HG03520 (cell line): ENCODE results near the gene C1orf50.
A peak's percentile ranks its signal among the peaks of the same experiment; 100 is the strongest.
"Not testable (repeated sequence)": the region's sequence is repeated elsewhere in the genome, so short reads cannot be mapped to it uniquely, and the experiment has no call there.

Source experiments
- ATAC-seq: cut with Tn5 transposase; IDR thresholded peaks from one replicate; pipeline ENCODE4 v1.9.1; 2021; ENCODE audit warnings: mild to moderate bottlenecking, moderate library complexity; ENCODE audit not compliant: unreplicated experiment

C1orf50 gene

DNA sequence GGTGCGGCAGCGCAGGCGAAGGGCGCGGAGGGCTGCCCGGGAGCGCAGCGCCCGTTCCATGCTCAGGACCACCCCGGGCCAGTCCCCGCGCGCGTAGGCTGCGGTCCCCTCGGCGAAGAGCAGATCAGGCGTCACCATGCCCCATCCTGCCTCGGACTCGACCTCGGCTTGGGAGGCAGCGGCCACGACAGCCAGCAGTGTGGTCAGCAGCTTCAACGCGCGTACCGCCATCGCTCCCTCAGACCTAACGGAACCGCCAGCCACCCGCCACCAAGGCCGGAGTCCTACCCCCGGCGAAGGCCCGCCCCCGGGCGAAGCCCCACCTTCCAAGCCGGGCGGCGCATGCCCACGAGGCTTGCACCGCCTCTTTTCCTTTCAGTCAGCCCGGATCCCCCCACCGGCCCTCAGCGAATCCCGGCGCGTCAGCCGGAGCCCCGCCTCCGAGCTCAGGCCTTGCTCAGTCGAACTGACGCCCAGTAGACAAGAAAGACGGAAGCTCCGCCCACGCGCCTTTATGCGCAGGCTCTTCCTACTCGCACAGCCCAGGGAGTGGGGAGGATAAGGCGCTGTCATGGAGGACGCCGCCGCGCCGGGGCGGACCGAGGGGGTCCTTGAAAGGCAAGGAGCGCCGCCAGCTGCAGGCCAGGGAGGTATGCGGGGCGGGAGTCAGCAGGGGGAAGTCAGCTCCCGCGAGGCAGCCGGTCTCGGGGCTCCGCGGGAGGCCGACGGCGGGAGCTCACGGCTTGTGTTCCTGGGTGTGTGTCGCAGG, at the start of gene C1orf50, which contains the start of gene P3H1:
Gene C1orf50, plus strand, starts transcription at position 509 of the 769 bp plus-strand sequence. Its CDS starts 63 bp downstream, at position 572.
Gene P3H1, minus strand, starts transcription at position 288 of the 769 bp plus-strand sequence. Its CDS starts 57 bp downstream, at position 231.
- ATAC-seq: peak; percentile 89

- ATAC-seq: no peak
Measured at GRCh38 chr1:42720868-42721267, 46.2 kb upstream of the C1orf50 start.

DNA sequence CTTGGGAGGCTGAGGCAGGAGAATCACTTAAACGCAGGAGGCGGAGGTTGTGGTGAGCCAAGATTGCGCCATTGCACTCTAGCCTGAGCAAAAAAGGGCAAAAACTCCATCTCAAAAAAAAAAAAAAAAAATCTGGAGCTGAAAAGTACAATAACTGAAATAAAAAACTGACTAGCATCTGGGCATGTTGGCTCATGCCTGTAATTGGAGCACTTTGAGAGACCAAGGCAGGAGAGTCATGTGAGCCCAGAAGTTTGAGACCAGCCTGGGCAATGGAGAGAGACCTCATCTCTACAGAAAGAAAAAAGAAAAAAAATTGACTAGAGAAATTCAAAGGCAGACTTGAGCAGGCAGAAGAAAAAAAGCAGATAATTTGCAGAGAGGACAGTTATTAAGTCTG, 45.1 kb upstream of the C1orf50 start:
- ATAC-seq: no peak

DNA sequence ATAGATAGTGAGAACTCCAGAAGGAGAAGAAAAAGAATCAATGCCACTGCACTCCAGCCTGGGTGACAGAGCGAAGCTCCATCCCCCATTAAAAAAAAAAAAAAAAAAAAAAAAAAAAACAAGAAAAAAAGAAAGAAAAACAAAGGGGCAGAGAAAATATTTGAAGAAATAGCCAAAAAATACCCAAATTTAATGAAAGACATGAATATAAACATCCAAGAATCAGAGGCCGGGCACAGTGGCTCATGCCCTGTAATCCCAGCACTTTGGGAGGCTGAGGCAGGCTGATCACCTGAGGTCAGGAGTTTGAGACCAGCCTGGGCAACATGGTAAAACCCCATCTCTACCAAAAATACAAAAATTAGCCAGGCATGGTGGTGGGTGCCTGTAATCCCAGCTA, 44.6 kb upstream of the C1orf50 start:
- not testable (repeated sequence) for ATAC-seq

DNA sequence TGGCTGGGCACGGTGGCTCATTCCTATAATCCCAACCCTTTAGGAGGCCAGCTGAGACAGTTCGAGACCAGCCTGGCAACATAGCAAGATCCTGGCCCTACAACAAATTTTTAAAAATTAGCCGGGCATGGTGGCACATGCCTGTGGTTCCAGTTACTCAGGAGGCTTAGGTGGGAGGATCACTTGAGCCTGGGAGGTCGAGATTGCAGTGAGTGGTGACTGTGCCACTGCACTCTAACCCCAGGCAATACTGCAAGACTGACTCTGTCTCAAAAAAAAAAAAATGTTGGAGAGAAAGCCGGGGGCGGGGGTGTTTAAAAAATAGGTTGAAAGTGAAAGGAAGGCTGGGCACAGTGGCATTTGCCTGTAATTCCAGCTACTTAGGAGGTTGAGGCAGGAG, 43.5 kb upstream of the C1orf50 start:
- no peak for ATAC-seq

GRCh38 chr1:42725820-42726219, 41.2 kb upstream of the C1orf50 start:
- not testable (repeated sequence) for ATAC-seq

DNA sequence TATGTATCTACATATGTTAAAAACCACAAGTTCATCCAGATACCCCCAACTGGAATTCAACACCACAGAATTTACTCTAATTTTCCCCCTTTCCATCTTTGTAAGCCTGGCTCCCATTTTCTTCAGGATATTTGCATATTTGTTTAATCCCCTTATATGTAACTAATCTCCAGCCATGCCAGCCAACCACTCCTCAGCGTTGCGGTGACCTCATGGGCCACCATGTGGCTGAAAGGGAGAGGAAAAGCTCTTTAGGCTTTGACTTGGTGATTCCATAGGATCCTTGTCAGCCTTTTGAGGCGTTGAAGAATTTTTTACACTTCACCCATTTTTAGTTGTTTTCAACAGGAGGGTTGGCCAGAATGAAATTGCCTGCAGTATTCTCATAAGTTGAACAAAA, 37.0 kb upstream of the C1orf50 start:
- no peak for ATAC-seq

DNA sequence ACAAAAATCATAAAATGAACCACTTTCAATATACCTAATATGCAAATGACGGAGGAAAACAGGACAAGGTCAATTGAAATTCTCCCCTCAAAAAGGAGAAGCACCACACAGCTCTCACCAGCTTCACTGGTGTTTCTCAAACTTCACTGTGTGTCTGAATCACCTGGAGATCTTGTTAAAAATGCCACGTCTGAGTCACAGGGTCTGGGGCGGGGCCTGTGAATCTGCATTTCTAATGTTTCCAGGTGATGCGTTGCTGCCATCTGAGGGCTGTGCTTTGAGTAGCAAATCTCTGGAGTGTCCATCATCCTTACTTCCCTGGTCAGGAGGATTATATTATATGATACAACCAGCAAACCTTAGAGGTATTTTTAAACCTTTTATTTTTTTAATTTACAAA, 36.1 kb upstream of the C1orf50 start:
- ATAC-seq: no peak

DNA sequence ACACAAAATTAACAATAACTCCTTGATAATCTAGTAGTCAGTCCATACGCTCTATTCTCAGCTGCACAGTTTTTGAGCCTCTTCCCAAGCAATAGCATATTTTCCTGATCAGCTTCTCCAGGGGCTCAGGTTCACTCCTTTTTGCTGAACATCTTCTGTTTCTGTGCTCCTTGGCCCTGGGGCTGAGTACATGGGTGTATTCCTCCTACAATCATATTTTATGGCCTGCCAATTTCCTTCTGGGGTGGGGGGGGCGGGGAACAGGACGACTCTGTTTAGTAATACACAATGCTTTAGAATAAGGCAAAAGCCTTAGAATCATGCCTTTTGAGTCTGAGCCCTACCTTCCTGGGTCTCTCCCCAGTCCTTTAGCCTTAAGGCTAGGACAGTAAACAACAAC, 35.5 kb upstream of the C1orf50 start:
- ATAC-seq: no peak

GRCh38 chr1:42732126-42732680, 34.8 kb upstream of the C1orf50 start:
- ATAC-seq: no peak

DNA sequence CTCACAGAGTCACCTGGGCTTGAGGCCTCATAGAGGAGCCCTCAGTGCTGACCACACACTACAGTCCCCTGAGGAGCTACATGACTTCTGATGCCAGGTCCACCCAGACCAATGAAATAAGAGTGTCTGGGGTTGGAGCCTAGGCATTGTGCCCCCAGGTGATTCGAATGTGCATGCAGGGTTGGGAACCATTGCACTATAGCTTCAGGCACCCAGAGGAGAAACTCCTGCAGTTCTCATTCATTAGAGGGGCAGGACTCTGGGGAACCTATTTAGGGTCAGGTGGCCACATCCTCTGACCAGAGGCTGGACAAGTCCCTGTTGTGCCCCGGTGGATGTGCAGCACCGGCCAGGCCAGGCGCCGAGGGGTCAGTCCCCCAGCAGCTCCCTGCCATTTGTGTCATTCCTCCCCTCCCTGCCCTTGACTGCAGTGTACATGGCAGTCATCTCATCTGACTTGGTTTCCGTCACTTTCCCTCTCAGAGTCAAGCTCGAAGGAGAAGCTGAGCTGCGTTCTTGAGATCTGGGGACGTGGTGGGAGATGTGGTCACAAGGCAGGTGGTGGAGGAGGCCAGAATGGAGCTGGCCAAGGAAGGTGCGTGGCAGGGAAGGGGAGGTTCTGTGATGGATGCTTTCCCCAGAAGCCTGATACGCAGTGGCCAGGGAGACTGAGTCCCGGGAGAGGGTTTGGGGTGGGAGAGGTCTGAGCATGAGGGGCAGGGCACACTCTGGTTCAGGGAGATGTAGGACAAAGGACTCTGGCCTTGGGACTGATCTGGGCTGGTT, 33.4 kb upstream of the C1orf50 start:
- ATAC-seq: no peak

DNA sequence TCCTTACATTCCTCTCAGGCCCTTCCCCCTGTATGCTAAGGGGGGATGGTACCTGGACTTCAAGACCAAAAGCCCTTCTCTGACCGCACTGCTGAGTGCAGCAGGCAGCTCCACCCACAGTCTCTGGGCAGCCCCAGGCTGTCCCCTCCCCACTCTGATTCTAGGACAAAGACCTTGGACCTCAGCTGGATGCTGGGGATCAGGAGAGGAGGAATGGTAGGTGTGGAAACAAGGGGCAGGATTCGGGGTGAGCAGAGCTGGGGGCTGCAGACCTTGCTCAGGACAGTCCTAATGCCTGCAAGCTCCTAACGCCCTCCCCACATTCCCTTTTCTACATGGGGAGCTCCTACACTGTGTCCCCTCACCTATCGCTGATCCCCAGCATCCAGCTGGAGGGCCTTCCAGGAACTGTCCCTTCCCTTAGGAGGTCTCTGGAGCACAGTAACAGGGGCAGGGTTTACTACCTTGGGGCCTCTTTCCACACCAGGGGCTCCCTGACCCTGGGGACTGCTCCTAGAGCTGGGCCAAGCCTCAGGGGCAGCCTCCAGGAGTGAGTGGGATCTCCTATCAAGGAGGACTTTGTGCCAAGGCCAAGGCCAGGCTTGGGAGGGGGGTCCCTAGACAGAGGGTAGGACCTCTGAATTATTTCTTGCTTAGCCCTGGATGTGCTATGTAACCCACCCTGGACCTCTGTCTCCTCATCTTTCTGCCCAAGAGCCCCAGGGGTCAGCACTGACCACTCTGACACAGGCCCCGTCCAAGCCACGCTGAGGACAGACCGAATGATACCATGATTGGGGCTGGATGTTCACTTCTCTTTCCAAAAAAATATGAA, 32.6 kb upstream of the C1orf50 start:
- ATAC-seq: no peak

DNA sequence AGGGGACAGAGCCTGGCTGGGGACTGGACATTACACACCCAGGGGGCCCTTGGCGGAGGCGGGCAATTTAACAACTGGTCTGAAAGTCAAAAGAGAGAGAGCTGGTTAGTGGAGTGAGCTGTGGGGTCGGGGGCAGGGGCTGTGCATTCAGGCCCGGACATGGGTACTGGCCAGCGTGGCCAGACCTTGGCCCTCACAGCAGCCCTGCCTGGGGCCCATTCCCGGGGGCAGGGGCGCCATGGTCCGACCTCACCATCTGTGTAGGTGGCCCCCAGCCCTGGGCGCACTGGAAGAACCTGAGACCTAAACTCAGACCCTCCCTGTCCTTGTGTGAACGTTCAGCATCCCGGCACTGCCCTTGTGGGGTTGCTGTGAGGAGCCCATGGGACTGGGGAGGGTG, 32.0 kb upstream of the C1orf50 start:
- ATAC-seq: no peak

- no peak for ATAC-seq
Measured at GRCh38 chr1:42735477-42736105, 31.5 kb upstream of the C1orf50 start.

- no peak for ATAC-seq
Measured at GRCh38 chr1:42736152-42736551, 30.9 kb upstream of the C1orf50 start.

GRCh38 chr1:42736571-42737200, 30.4 kb upstream of the C1orf50 start:
- no peak for ATAC-seq

DNA sequence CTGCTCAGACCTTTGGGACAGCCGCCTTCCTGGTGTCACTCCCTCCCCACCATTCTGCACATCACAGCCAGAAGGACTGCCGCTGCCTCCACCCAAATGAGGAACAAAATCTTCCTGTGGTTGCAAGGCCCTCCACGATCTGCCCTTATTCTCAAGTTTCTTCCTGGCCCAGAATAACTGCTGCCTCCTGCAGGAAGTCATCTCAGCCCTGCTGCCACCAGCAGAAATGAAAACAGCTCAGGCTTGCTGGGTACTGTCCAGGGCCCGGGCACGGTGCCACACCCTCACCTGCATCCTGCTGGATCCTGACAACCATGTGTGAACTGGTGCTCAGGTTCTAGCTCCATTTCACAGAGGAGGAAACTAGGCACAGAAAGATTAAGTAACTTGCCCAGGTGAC, 29.8 kb upstream of the C1orf50 start:
- ATAC-seq: no peak

DNA sequence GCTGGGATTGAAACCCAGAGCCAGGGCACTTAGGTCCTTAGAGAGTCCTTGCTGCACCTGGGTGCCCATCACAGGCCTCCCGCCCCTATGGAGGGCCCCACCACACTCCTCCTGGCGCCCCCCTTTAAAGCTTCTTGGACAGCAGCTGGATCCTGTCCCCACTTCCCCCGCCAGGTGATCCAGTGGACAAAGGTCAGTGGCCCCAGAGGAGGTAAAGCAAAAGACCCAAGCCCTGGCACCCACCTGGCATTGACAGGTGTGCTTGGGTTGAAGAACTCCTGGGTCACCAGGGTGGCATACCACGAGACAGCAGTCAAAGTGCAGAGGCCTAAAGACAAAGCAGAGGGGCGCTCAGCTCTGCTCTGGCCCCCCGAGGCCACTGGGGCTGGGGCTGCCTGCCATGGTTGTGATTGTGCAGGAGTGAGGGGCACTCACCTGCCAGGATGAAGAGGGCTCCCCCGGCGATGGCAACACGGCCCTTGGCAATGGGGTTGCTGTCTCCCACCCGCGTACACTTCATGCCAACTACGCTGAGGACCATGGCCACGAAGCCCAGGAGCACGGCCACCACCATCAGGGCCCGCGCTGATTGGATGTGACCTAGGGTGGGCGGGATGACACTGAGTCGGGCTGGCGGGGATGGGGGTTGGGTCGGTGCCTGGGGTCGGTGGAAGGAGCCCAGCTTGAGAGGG, 28.9 kb upstream of the C1orf50 start:
- ATAC-seq: no peak

GRCh38 chr1:42738678-42739226, 28.3 kb upstream of the C1orf50 start:
- no peak for ATAC-seq
